ENCODE measurements around the gene MAP2K7. TPM values are rescaled to one million over a fixed set of nuclear protein-coding genes. Genes with fewer than 3 reads are reported as not detected.

Gene MAP2K7
- total RNA-seq, 1 donor, result 14.8 TPM

- Histone ChIP-seq H4K20me1 (ENCODE audit: insufficient read depth, low read length) (peaks cover 7% of the 10 kb centered on the region), H3K36me3 (ENCODE audit: insufficient read depth, low read length) (peaks cover 9% of the 10 kb centered on the region), H3K4me1 (ENCODE audit: insufficient read depth, low read length) (peaks cover 10% of the 10 kb centered on the region), H3K4me3 (ENCODE audit: insufficient read depth, low read length) (no peak overlapping the region), H3K4me2 (ENCODE audit: insufficient read depth, low read length) (no peak overlapping the region), H2AFZ (ENCODE audit: low read length) (no peak overlapping the region), H3K27ac (ENCODE audit: low read depth, low read length) (no peak overlapping the region), H3K79me2 (ENCODE audit: insufficient read depth, low read length) (peaks cover 18% of the 10 kb centered on the region), H3K9me3 (ENCODE audit: low read depth, low read length) (no peaks in the 10 kb centered on the region), H3K27me3 (ENCODE audit: insufficient read depth, low read length) (no peaks in the 10 kb centered on the region)
- no peak for TF ChIP-seq CTCF (IDR thresholded peaks at IDR 0.05; ENCODE audit: extremely low read depth, low read depth, low read length)
- peak; percentile 60 for DNase-seq (ENCODE audit: insufficient read length, low spot score, missing footprints)
Observed at GRCh38 chr19:7899751-7900378, 3.8 kb upstream of the MAP2K7 start.

GRCh38 chr19:7900401-7900870 is 3.2 kb upstream of the MAP2K7 start:
- H3K4me1 ChIP-seq (ENCODE audit: insufficient read depth, low read length), result peaks cover 16% of the 10 kb centered on the region
- peaks cover 21% of the 10 kb centered on the region for H3K79me2 ChIP-seq (ENCODE audit: insufficient read depth, low read length)
- H3K27me3 ChIP-seq (ENCODE audit: insufficient read depth, low read length), result no peaks in the 10 kb centered on the region
- peaks cover 13% of the 10 kb centered on the region for H4K20me1 ChIP-seq (ENCODE audit: insufficient read depth, low read length)
- H2AFZ ChIP-seq (ENCODE audit: low read length), result no peak overlapping the region
- H3K4me3 ChIP-seq (ENCODE audit: insufficient read depth, low read length), result no peak overlapping the region
- H3K4me2 ChIP-seq (ENCODE audit: insufficient read depth, low read length), result no peak overlapping the region
- DNase-seq (ENCODE audit: insufficient read length, low spot score, missing footprints), result peak; percentile 69
- H3K27ac ChIP-seq (ENCODE audit: low read depth, low read length), result no peak overlapping the region
- H3K36me3 ChIP-seq (ENCODE audit: insufficient read depth, low read length), result peaks cover 9% of the 10 kb centered on the region
- H3K9me3 ChIP-seq (ENCODE audit: low read depth, low read length), result no peaks in the 10 kb centered on the region
- TF ChIP-seq CTCF (IDR thresholded peaks at IDR 0.05; ENCODE audit: extremely low read depth, low read depth, low read length), result no peak

GRCh38 chr19:7900931-7901330 is 2.7 kb upstream of the MAP2K7 start:
- H3K4me3 ChIP-seq (ENCODE audit: insufficient read depth, low read length), result no peak overlapping the region
- TF ChIP-seq CTCF (IDR thresholded peaks at IDR 0.05; ENCODE audit: extremely low read depth, low read depth, low read length), result no peak
- H3K79me2 ChIP-seq (ENCODE audit: insufficient read depth, low read length), result peaks cover 26% of the 10 kb centered on the region
- no peaks in the 10 kb centered on the region for H3K27me3 ChIP-seq (ENCODE audit: insufficient read depth, low read length)
- H4K20me1 ChIP-seq (ENCODE audit: insufficient read depth, low read length), result peaks cover 16% of the 10 kb centered on the region
- peak; percentile 11 for DNase-seq (ENCODE audit: insufficient read length, low spot score, missing footprints)
- H3K9me3 ChIP-seq (ENCODE audit: low read depth, low read length), result no peaks in the 10 kb centered on the region
- peaks cover 16% of the 10 kb centered on the region for H3K4me1 ChIP-seq (ENCODE audit: insufficient read depth, low read length)
- H3K36me3 ChIP-seq (ENCODE audit: insufficient read depth, low read length), result peaks cover 9% of the 10 kb centered on the region
- H2AFZ ChIP-seq (ENCODE audit: low read length), result no peak overlapping the region
- H3K27ac ChIP-seq (ENCODE audit: low read depth, low read length), result no peak overlapping the region
- H3K4me2 ChIP-seq (ENCODE audit: insufficient read depth, low read length), result no peak overlapping the region

GRCh38 chr19:7901337-7901736 is 2.3 kb upstream of the MAP2K7 start:
- peaks cover 20% of the 10 kb centered on the region for H4K20me1 ChIP-seq (ENCODE audit: insufficient read depth, low read length)
- H3K27ac ChIP-seq (ENCODE audit: low read depth, low read length), result no peak overlapping the region
- H2AFZ ChIP-seq (ENCODE audit: low read length), result no peak overlapping the region
- no peaks in the 10 kb centered on the region for H3K27me3 ChIP-seq (ENCODE audit: insufficient read depth, low read length)
- H3K4me1 ChIP-seq (ENCODE audit: insufficient read depth, low read length), result peaks cover 16% of the 10 kb centered on the region
- H3K9me3 ChIP-seq (ENCODE audit: low read depth, low read length), result no peaks in the 10 kb centered on the region
- no peak overlapping the region for H3K4me3 ChIP-seq (ENCODE audit: insufficient read depth, low read length)
- no peak overlapping the region for H3K4me2 ChIP-seq (ENCODE audit: insufficient read depth, low read length)
- peaks cover 9% of the 10 kb centered on the region for H3K36me3 ChIP-seq (ENCODE audit: insufficient read depth, low read length)
- DNase-seq (ENCODE audit: insufficient read length, low spot score, missing footprints), result peak; percentile 10
- TF ChIP-seq CTCF (IDR thresholded peaks at IDR 0.05; ENCODE audit: extremely low read depth, low read depth, low read length), result no peak
- H3K79me2 ChIP-seq (ENCODE audit: insufficient read depth, low read length), result peaks cover 30% of the 10 kb centered on the region

Data from osteoblast (primary cell).